SH-SY5Y (cell line): ENCODE data around the gene CCDC136.

ENCODE experiments used
- GATA2 ChIP-seq: IDR thresholded peaks from 2 replicates; pipeline ENCODE4 v1.6.1; 2011; ENCODE audit warnings: mild to moderate bottlenecking, low read depth, low read length
- GATA3 ChIP-seq: IDR thresholded peaks from 2 replicates; pipeline ENCODE4 v1.6.1; 2011; ENCODE audit warnings: low read depth, mild to moderate bottlenecking, low read length, moderate library complexity

CCDC136 gene

DNA sequence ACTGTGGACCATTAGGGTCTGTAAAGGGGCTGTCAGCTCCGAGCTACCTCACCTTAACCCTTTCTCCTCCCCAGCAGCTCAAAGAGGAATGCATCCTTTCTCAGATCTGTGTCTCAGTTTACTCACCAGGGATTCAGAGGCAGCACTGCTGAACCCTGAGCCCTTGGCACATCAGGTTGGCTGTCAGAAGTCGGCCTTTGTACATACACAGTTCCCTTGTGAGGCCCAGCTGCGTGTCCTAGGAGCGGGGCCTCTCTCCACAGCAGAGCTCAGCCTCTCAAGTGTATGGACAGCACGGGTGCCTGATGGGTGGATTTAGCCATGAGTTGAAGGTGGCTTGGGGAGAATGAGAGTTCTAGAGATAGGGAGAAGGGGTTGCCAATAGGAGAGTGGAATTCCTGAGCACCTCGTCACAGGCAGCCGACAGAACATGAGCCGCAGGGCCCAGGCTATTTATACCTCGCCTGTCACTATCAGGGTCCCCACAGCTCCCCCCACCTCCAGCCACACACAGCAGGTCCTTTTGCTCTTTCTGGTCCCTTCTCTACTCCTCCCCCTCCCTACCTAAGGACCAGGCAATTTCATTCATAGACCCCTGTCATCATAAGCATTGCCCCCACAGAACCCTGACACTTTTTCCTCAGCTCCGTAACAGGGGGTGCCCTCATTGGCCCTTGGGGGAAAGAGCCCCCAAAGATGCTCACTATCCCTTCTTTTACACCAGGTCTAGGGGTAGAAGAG lies 36.4 kb downstream of the CCDC136 start:
- TF ChIP-seq GATA3 = no peak
- TF ChIP-seq GATA2 = no peak

DNA sequence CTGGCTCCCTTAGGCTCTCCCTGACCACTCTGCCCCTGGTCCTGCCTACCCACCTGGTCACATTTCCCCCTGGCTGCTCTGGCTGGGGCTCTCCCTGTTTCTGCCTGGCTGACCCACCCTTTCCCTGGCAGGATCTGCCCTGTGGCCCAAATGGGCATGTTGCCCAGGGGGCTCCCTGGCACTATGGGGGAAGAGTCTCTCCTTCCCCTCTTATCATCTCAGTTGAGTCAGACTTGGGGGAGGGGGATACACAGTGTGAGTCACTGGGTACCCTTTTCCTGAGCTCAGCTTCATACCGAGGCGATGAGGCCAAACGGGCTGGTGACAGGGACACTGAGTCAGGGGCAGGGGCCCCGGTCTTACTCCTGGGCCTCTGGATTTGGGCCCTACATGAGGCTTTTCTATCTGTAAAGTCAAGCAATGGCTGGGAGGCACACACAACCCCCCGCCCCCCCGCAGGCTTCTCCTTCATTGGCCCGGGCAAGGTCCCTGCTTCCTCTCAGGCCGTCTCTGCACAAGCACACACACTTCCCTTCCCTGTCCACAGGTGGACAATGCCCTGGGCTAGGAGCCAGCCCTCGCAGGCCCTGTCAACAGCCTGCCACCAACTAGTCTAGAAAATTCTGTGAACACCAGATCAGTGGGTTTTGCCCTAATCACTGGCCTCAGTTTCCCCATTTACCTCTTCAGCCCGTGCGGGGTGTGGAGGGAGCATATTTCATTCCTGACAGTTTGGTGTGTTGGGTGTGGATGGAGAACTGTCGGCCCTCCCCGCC lies 37.8 kb downstream of the CCDC136 start:
- TF ChIP-seq GATA2 (no peak), GATA3 (no peak)

DNA sequence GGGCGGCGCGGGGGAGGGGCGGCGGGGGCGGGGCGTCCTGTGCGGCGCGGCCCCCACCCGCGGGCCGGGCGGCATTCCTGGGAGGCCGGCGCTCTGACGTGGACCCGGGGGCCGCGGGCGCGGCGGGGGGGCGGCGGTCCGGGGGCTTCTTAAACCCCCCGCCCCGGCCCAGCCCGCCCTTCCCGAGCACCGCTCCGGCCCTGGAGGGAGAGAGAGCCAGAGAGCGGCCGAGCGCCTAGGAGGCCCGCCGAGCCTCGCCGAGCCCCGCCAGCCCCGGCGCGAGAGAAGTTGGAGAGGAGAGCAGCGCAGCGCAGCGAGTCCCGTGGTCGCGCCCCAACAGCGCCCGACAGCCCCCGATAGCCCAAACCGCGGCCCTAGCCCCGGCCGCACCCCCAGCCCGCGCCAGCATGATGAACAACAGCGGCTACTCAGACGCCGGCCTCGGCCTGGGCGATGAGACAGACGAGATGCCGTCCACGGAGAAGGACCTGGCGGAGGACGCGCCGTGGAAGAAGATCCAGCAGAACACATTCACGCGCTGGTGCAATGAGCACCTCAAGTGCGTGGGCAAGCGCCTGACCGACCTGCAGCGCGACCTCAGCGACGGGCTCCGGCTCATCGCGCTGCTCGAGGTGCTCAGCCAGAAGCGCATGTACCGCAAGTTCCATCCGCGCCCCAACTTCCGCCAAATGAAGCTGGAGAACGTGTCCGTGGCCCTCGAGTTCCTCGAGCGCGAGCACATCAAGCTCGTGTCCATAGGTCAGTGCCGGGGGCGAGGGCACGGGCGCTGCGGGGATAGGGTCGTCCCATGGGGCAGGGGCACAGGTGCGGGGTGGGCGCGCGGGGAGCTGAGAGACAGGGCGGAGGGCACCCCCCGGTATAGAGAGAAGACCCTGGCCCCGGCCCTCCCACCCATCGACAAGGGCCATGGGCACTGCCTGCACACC lies 38.7 kb downstream of the CCDC136 start, which contains the start of gene FLNC:
TSS of gene FLNC (plus strand) at position 176 of the 947 bp plus-strand sequence. CDS start at position 408, 232 bp downstream.
- TF ChIP-seq GATA3 = no peak

DNA sequence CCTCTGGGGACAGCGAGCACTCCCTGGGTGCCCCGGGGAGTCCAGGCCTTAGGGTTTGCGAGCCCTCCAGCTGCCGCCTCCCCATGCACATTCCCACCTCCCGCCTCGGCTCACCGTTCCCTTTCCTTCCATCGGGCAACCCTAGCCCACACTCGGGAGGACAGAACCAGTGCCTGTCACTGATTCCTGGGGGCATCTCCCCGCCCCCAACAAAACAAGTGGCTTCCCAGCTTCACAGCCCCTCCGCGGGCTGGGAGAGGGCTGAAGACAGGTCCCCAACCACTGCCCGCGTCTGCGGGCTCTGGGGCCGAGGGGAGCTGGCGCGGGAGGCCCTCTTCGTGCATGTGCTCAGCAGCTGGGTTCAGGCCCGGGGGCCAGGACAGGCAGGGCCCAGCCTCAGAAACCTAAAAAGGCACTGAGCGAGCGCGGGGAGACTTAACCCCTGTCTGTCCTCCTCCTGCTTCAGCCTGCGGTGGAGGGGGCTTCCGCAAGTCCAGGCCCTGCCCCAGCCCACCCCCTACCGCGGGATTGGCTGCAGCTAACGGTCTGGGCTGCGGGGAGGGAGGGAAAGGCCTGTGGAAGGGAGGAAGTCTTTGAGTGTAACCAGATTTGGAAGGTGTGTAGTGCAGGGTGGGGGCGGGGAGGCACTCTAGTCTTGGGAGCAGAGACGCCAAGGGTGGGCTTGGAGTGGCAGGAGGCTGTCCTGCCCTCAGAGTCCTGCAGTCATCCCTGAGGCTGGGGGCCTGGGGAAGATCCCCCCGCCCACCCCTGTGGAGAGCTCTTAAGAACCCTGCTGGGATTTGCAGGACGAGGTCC lies 39.6 kb downstream of the CCDC136 start:
- TF ChIP-seq GATA3 = no peak
- no peak for TF ChIP-seq GATA2

DNA sequence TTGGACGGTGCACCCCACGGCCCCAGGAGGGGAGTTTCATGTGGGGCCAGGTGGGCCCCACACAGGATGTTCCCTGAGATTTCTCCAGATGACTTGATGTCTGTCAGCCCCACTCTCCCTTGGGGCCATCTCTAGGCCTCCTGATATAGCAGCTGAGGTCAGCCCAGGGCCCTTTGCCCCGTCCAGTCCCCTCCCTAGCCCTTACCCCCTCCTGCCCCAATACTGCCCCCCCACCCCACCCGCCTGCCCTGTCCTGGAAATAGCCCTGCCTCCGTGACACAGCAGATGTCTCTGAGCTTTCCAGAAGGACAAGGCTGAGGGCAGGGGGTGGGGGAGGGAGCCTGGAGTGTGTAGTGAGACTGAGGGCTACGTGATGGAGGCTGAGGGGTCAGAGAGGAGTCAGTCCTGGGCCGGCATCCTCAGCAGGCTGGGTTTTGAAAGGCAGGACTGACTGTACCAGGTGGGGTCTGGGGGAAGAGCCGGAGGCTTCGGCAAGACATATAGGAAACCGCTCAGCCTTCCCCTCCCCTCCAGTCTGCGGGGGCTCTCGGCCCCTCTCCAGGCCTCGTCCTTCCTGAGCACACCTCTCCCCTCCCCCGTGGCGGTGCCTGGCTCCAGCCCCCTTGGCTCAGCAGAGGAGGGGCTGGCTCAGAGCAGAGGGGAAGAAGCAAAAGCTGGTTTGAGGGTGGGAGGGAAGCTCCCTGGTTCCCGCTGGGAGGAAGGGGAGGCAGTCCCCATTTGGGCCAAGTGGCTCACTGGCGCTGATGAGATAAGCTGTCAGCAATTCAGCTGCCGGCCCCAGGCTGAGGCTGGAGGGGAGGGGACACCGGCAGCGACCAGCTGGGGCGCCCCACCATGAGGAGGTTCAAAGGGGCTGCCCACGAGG lies 40.5 kb downstream of the CCDC136 start:
- TF ChIP-seq GATA2 (peak; percentile 35; the same call in 1 of the 2 replicates), GATA3 (no peak)

DNA sequence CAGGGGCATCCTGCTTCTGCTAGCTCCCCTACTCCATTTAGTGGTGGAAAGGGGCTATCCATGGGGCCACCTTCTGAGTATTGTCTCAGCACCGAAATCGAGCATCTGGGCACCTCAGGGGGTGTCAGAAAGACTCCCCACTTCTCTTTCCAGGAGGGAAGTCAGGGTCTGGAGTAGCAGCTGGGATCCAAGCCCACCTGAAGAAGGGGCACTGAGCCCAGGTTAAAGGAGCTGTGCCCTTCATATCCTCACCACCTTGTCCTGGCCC lies 41.0 kb downstream of the CCDC136 start:
- TF ChIP-seq GATA2 (no peak), GATA3 (no peak)

DNA sequence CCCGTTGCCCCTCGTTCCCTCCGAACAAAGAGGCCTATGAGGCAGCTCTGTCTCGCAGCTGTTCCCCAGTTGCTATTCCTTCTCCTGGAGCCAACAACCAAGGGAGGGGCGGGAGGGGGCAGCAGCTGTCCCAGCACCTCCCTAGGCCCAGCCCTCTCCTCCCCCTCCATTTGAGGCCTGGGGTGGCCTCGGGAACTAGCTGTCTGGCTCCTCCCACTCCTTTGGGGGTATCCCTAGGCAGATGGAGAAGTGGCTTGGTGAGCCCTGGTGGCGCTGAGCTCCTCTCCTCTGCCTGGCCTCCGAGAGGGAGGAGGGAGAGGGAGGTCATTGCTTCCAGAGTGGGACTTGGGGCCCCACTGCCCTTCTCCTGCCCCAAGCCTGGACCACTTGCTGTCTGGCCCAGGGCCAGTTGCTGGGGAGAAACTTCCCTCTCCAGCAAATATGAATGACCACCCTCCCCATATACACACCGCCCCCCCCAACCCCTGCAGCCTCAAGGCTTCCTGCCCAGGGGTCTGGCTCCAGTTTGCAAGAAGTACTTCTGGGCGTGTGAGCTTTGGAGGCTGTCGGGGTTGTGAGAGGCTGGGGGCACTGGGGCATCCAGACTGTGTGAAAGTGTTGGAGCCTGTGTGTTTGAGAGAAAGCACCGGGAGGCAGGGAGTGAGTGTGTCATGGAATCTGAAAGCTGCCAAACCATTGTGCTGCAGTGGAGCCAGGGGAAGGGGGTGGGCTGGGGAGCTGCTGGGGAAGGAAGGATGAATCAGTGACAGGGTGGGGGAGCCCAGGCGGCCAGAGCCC lies 41.6 kb downstream of the CCDC136 start:
- no peak for TF ChIP-seq GATA3
- no peak for TF ChIP-seq GATA2

DNA sequence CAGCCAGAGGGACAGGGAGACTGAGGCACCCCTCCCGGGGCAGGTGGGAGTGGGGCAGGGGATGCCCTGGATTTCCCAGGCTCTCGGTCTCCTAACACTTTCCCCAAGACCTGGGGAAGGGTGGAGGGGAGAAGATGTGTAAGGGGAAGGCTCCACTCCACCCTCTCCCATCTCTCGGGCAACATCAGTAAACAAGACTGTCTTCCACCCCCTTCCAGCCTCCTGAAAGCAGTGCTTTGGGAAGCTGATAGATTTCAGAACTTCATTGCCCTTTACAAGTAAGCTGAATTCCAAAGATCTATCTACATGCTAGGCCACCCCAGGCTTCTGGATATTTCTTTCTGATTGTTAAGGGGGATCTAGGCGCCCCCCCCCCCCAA lies 42.2 kb downstream of the CCDC136 start:
- TF ChIP-seq GATA3 = no peak
- TF ChIP-seq GATA2 = no peak

DNA sequence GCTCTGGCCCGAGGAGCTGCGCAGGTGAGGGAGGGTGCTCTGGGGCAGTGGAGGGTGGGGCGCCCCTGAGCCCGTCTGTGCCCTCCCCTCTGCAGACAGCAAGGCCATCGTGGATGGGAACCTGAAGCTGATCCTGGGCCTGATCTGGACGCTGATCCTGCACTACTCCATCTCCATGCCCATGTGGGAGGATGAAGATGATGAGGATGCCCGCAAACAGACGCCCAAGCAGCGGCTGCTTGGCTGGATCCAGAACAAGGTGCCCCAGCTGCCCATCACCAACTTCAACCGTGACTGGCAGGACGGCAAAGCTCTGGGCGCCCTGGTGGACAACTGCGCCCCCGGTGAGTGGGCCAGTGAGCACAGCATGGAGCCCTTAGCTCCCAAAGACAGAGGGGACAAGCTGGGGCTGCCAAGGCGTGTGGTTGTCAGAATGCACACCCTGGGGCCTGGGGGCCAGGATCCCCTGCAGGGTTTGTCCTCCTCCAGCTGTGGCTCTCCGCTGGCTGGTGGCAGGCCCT lies 43.5 kb downstream of the CCDC136 start:
- no peak for TF ChIP-seq GATA3
- TF ChIP-seq GATA2 = no peak

DNA sequence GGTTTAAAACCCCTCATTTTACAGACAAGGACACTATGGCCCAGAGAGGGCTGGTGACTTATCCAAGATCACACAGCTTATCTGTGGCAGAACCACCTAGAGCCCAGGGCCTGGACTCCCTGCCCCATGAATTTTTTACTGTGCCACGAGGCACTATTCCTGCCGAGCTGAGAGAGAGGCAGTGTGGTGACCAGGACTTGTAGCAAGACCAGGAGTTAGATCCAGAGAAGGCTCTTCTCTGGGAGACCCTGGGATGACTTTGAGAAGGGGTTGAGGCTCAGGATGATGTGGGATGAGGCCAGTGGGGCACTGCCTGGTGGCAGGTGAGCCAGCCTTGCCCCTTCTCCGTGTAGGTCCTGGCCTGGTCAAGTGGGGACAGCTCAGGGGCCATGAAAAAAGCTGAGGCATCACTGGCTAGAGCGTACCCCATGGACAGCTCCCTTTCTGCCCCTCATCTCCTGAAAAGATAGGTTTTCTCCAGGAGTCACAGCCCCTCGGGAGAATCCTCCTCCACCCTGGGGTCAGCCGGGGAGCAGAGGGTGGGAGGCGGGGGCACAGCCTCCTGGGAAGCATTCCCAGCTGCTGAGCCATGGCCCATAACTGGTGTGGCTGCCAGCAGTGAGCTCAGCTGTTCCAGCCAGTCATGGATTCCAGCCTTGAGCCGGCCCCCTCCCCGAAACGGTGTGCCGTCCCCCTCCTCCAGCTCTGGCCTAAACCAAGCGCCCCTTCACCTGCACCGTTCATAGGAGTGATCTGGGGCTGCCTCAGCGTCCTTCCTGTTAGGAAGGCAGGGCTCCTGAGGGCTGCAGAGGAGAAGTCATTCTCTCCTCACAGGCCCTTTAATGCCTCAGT lies 44.2 kb downstream of the CCDC136 start:
- no peak for TF ChIP-seq GATA3
- TF ChIP-seq GATA2 = no peak
